Measurements from ENCODE around the gene CLTB.

DNA sequence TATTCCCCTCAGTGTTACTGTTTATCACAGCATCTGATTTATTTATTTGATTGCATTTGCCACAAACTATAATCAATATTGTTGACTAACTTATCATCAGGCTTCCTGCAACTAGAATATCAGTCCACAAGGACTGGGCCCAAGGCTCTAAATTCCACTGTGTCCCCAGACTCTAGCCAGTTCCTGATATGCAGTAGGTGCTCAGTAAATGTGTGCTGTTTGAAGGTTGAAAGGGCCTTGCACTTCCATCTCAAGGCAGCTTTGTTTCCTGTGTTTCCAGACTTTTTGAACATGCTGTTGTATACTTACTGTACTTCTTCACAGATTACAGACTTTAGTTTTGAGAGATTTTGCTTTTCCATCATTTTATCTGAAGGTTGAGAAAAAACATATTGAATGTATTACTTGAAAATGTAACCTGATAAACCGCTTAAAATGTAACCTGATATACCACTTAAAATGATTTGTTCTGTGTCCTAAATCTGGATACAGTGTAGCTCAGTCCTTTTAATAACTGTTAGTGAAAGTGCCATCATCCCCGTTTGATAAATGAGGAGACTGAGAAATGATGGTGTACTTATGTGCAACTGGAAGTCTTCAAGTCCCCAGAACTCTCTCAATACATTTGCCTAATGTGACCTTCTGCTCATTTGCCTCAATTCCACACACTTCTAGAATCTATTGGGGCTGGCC, 73.4 kb downstream of the CLTB start:
- no peak for TF ChIP-seq CTCF (IDR thresholded peaks at IDR 0.05)
- no peak for TF ChIP-seq POLR2A (IDR thresholded peaks at IDR 0.05)

Measured in thyroid gland (tissue), 4 donors.